Effector CD4-positive, alpha-beta T cell (primary cell): ENCODE measurements around the gene KCNQ1.
A peak's percentile ranks its signal among the peaks of the same experiment; 100 is the strongest.

ENCODE experiments used
- DNase-seq: peaks from one replicate; pipeline ENCODE4 v3.0.0-alpha.2; 2020

KCNQ1 gene

DNA sequence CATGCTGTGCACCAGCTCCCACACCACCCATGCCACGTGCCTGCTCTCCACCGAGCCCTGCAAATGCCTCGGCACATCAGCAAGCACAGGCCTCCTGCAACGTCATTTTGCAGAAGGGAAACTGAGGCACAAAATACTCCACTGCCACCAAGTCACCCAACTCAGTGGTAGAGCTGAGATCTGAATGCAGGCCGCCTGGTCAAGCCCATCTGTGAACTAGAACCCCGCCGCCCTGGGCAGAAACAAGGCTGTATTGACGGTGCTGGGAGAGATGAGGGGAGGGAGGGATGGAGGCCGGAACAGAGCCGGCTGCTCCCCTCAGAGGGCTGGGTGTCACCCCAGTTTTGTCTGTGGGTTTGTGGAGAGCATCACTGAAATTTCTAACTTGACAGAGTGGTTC is 359.4 kb downstream of the KCNQ1 start:
- peak; percentile 1 for DNase-seq

DNA sequence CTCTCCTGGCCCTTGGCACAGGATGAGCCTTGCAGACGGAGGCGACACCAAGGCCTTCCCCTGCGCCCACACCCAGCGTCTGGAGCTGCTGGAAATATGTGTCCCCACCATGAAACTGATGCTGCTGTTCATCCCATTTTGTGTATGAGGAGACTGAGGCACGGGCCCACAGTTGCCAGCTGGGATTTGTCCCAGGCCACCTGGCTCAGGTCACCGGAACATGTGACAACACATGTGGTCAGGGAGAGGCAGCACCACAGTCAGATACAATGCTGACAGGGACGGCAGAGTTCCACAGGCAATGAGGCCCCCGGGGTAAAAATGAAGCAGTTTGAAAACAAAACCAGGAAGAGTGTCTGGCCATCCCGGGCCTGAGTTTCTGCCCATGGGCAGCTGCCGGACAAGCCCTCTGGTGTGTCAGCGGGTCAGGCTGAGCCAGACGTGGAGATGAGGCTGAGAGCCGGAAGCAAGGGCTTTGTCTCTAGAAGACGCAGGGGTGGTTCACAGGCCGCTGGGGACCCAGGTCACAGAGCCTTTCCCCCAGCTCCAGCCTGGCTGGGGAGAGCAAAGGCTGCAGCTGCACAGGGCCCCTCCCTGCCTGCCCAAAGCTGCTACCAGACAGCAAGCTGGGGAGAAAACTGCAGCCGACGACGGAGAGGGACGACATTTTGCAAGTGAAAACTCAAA is 360.0 kb downstream of the KCNQ1 start:
- no peak for DNase-seq

DNA sequence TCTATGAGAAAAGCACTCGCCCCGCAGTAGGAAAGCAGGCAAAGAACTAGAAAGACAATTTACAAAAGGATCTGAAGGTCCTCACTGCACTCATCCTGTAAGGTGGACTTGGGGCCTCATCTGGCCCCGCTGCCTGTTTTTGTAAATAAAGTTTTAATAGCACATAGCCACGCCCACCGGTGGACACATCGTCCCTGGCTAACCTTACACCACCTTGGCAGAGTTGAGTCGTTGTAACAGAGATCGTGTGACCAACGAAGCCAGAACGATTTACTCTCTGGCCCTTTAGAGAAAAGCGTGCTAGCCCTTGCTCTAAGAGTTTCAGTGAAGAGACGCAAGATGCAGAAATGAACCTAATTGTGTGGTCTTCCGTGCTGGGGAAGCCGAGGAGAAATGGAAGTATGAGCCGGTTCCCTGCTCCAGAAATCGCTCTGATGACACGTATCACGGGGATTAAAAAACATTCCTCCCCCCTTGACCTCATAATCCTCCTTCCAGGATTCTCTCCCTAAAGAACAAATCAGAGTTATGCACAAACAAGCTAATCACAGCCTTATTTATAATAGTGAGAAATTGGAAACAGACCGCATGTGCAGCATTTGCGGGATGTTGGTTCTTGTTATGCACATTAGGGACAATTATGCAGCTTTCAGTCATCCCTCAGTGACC is 360.7 kb downstream of the KCNQ1 start:
- no peak for DNase-seq

- peak; percentile 0 for DNase-seq
Observed at GRCh38 chr11:2806351-2807024, 361.7 kb downstream of the KCNQ1 start.

DNA sequence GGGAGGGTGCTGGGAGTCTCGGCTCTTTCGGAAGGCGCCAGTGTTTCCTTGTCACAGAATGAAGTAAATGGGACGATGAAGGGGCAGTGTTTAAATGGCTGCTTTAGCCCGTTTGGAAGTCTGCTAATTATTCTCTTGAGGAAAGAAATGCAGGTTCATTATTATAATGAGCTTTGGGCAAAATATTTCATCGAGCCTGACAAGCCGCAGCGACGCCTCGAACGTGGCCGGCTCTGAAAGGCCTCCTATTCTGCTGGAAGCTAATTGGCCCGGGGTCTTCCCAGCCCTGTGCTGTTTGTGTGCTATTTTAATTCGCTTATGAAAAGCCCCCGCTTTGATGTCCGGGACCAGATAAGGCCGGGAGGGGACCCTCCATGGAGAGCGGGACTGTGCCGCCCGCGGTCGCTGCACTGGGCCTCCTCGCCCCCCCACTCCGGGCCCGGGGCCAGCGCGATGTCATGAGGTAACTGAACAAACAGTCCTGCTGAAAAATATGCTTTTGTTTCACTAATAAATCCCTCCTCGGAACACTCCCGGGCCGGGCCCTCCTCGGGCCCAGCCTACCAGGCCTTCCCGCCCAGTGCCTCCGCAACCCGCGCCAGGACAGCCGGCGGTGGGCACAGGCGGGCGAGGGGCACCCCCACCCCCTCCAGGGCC is 362.3 kb downstream of the KCNQ1 start:
- DNase-seq: peak; percentile 1

- peak; percentile 1 for DNase-seq
Observed at GRCh38 chr11:2807801-2808241, 363.0 kb downstream of the KCNQ1 start.

- DNase-seq: no peak
Observed at GRCh38 chr11:2808850-2809846, 364.3 kb downstream of the KCNQ1 start.

DNA sequence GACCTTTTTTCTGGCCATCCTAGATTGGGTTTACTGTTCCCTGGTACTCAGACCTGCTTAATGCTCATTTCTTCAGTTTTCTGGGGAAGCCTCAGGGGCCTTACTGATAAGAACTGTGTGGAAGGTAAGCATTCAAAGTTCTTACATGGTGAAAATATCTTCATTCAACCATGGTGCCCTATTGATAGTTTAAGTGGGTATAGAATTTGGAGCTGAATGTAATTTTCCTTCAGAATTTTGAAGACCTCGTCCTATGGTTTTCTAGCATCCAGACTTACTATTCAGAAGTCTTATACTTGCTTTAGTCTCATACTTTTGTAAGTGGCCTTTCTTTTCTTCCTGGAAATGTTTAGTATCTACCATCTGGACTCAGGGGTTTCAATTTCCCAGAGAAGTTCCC is 365.0 kb downstream of the KCNQ1 start:
- no peak for DNase-seq

- no peak for DNase-seq
Observed at GRCh38 chr11:2810411-2811205, 365.8 kb downstream of the KCNQ1 start.

DNA sequence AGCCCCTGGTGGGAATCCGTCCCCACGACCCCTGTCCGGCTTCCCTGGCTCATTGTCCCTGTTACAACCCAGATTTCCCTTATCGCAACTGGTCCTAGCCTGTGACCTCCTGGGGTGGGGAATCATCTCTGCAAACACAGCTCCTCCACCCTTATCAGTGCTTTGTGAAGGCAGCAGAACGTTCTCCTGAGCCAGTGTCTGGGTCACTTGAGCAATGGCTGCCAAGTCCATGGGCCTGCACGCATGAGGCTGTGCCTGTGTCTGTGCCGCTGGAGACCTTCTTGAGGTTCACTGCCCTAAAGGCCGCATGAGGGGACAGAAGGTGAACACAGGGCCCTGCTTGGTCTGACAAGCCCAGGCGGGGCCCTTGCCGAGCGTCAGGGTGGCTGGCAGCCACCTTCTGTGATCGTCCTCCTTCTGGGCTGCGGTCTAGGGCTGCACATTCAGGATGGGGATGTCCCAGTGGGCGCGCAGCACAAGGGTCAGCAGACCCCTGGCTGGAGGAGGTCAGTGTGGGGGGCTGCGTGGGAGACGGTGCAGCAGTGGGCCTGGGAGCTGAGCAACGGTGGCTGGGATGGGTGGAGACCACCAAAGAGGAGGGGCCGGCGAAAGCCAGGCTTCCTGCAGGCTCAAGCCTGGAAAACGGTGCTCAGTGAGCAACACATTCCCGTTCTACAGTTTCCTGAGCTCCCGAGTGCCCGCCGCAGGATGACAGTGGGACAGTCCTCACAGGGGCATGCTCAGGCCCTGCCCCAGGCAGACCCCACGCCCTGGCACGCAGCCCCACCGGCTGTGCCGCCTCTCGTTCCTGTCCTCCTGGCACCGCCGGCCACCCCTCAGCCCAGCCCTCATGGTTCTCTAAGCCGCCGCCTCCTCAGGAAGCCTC is 366.6 kb downstream of the KCNQ1 start:
- DNase-seq: no peak

- no peak for DNase-seq
Observed at GRCh38 chr11:2812371-2812991, 367.7 kb downstream of the KCNQ1 start.

- DNase-seq: no peak
Observed at GRCh38 chr11:2813141-2813908, 368.5 kb downstream of the KCNQ1 start.

DNA sequence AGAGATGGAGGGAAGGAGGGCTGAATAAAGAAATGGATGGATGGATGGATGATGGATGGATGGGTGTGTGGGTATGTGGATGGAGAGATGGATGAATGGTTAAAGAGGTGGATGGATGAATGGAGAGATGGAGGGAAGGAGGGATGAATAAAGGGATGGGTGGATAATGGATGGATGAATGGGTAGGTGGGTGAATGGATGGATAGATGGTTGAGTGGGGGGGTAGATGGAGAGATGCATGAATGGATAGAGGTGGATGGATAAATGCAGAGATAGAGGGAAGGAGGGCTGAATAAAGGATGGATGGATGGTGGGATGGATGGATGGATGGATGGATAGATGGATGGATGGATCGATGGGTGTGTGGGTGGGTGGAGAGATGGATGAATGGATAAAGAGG is 369.2 kb downstream of the KCNQ1 start:
- no peak for DNase-seq

DNA sequence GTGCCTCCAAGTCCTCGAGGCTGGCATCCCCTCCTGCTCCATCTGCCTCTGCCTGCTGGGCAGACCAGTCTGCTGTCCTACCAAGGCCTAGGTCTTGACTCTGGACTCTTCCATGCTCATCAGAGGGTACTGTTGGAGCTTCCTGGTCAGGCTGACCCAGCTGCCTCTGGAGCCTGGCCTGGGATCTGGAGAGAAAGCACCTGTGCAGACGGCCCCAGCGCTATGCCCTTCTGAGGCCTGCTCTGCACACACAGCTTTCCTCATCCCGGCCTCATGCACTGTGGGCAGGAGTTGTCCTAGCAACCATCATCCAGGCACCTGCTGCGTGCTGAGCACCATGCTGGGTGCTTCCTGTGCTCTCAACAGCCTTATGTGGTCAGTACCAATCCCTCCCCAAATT is 369.9 kb downstream of the KCNQ1 start:
- no peak for DNase-seq

DNA sequence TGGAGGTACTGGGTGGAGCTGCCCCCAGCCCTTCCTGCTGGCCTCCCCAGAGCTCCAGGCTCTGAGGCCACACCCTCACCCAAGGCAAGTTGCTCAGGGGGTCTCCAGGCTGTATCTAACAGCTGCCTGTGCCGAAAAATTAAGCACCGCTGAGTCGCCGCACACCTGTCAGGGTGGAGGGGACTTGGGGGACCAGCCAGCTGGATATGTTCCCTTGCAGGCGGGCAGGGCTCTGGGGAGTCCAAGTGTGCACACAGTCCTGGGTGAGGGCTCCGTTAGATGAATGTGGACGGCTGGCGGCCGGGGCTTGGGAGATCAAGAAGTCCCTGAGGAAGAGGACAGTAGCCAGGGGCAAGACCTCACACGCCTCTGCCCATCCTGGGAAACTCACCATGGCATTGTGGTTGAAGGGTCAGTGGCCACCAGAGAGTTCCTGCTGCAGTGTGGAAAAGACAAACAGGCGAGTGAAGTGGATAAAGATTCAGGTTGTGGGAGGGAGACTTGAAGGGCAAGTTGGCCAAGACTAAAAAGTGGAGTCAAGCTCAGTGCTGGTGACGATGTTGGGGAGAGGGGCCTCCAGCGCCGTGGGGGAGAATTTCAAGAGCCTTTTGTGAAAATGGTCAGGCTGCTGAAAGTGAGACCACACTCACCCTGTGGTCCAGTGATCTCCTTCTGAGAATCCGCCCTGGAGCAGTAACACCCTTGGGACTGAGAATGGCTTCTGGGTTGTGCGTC is 371.1 kb downstream of the KCNQ1 start:
- no peak for DNase-seq

GRCh38 chr11:2816523-2816922 is 371.7 kb downstream of the KCNQ1 start:
- DNase-seq: no peak

GRCh38 chr11:2816941-2817421 is 372.2 kb downstream of the KCNQ1 start:
- no peak for DNase-seq

- DNase-seq: no peak
Observed at GRCh38 chr11:2817431-2817830, 372.6 kb downstream of the KCNQ1 start.
